A549 (cell line): ENCODE results near the gene PTPRJ. TPM values are rescaled to one million over a fixed set of nuclear protein-coding genes. Genes with fewer than 3 reads are reported as not detected.

Experiments used
- ATAC-seq, 2 experiments: fragments of 200-7000 bp in 1 of 2; fragments of >200 bp in 1 of 2; cut with Nextera tagmentation in 1 of 2; cut with Tn5 transposase in 1 of 2; 3 replicates each; pipeline versions ENCODE4 v1.8.0 to v1.9.1; 2018 to 2020; ENCODE audit warnings: mild to moderate bottlenecking in 1 of 2, moderate library complexity in 1 of 2
- CTCF ChIA-PET: fragments of 300-600 bp; sonication (Branson Sonifier 250); formaldehyde crosslinking; extraction: SDS; loops from one replicate; lab custom pipeline; 2021; ENCODE audit warnings: antibody characterized with exemption, inconsistent platforms; lab: Yijun Ruan, JAX
- POLR2A ChIA-PET: fragments of 350-600 bp; formaldehyde crosslinking; extraction: SDS; loops from one replicate; lab custom pipeline; 2021; ENCODE audit warnings: antibody characterized with exemption, inconsistent platforms; lab: Yijun Ruan, JAX
- DNase-seq, 2 experiments: peaks; one replicate each; pipeline versions ENCODE4 v3.0.0 to v3.0.0-alpha.2; 2011 to 2016; ENCODE audit warnings: low read depth in 1 of 2, low spot score in 1 of 2
- FAIRE-seq: peaks from 2 replicates; lab custom pipeline; 2011; peaks lifted over from hg19 to GRCh38; lab: Jason Lieb, UNC
- H3K27ac ChIP-seq, 2 experiments: fragments of >200 bp; sonication (Bioruptor Twin); formaldehyde crosslinking; 3 replicates each; pipeline ENCODE4 v1.5.1; 2016 to 2017
- H3K4me1 ChIP-seq: fragments of >200 bp; sonication (Bioruptor Twin); formaldehyde crosslinking; 3 replicates; pipeline ENCODE4 v1.6.1; 2016
- H3K4me2 ChIP-seq: fragments of >200 bp; sonication (Bioruptor Twin); formaldehyde crosslinking; 3 replicates; pipeline ENCODE4 v1.6.1; 2016
- H3K4me3 ChIP-seq: fragments of >200 bp; sonication (Bioruptor Twin); formaldehyde crosslinking; 3 replicates; pipeline ENCODE4 v1.5.1; 2016
- H3K9me3 ChIP-seq: fragments of >200 bp; sonication (Bioruptor Twin); formaldehyde crosslinking; 3 replicates; pipeline ENCODE4 v1.6.1; 2016
- BHLHE40 ChIP-seq: IDR thresholded peaks from 2 replicates; pipeline ENCODE4 v1.6.1; 2012; ENCODE audit warnings: low read depth, low read length, inconsistent platforms
- CEBPB ChIP-seq, 2 experiments: fragments of >200 bp in 1 of 2; sonication (Bioruptor Twin) in 1 of 2; formaldehyde crosslinking in 1 of 2; IDR thresholded peaks; 2 replicates each; pipeline ENCODE4 v1.6.1; 2012 to 2016
- CHD2 ChIP-seq: fragments of 150-350 bp; IDR thresholded peaks from 2 replicates; pipeline ENCODE4 v1.6.1; 2014; ENCODE audit warnings: low read length; ENCODE audit not compliant: partially characterized antibody
- FOSB ChIP-seq: fragments of 250-450 bp; sonication (Bioruptor Pico); IDR thresholded peaks from 2 replicates; pipeline ENCODE4 v1.5.0; 2020; ENCODE audit warnings: mild to moderate bottlenecking, moderate library complexity
- HDAC2 ChIP-seq: fragments of 200-600 bp; sonication (generic); IDR thresholded peaks from 2 replicates; pipeline ENCODE4 v1.6.1; 2016
- HEYL ChIP-seq: fragments of 250-450 bp; sonication (Bioruptor Pico); IDR thresholded peaks from 2 replicates; pipeline ENCODE4 v1.8.0; 2021; ENCODE audit warnings: mild to moderate bottlenecking, moderate library complexity
- HOXA7 ChIP-seq: fragments of 250-450 bp; sonication (Bioruptor Pico); IDR thresholded peaks from 2 replicates; pipeline ENCODE4 v1.5.0; 2020; ENCODE audit warnings: mild to moderate bottlenecking, moderate library complexity
- HOXB5 ChIP-seq: fragments of 250-450 bp; sonication (Bioruptor Pico); IDR thresholded peaks from 2 replicates; pipeline ENCODE4 v1.5.0; 2020; ENCODE audit warnings: mild to moderate bottlenecking, moderate library complexity
- JUNB ChIP-seq: fragments of >200 bp; sonication (Bioruptor Twin); formaldehyde crosslinking; IDR thresholded peaks from 2 replicates; pipeline ENCODE4 v1.6.1; 2016
- MYC ChIP-seq: IDR thresholded peaks from 2 replicates; pipeline ENCODE4 v1.6.1; 2012; ENCODE audit warnings: mild to moderate bottlenecking, inconsistent platforms, low read length, improper control_type of control experiment, borderline replicate concordance
- NPAS2 ChIP-seq: fragments of 250-450 bp; sonication (Bioruptor Pico); IDR thresholded peaks from 2 replicates; pipeline ENCODE4 v1.8.0; 2022; ENCODE audit warnings: mild to moderate bottlenecking, moderate library complexity, borderline replicate concordance
- NR3C1 ChIP-seq: fragments of >200 bp; sonication (Bioruptor Twin); formaldehyde crosslinking; IDR thresholded peaks from 3 replicates; pipeline ENCODE4 v1.6.1; 2017
- RAD21 ChIP-seq, 2 experiments: fragments of >200 bp in 1 of 2; sonication (Bioruptor Twin) in 1 of 2; formaldehyde crosslinking in 1 of 2; IDR thresholded peaks in 1 of 2; conservative IDR thresholded peaks in 1 of 2; 2 replicates in 1 of 2; 3 replicates in 1 of 2; pipeline ENCODE4 v1.6.1; 2012 to 2018; ENCODE audit warnings: inconsistent platforms in 1 of 2
- RNF2 ChIP-seq: fragments of 200-600 bp; sonication (generic); IDR thresholded peaks from 2 replicates; pipeline ENCODE4 v1.6.1; 2016; ENCODE audit warnings: low read depth, mild to moderate bottlenecking, antibody characterized with exemption, moderate library complexity, borderline replicate concordance
- TP53 ChIP-seq: fragments of 250-450 bp; sonication (Bioruptor Pico); IDR thresholded peaks from 2 replicates; pipeline ENCODE4 v1.5.0; 2021; ENCODE audit warnings: mild to moderate bottlenecking, moderate library complexity
- ZFP36 ChIP-seq: fragments of 450-650 bp; IDR thresholded peaks from 2 replicates; pipeline ENCODE4 v1.6.1; 2014; ENCODE audit warnings: borderline replicate concordance; ENCODE audit not compliant: partially characterized antibody
- WGBS: methylation state at CpG from one replicate; pipeline ENCODE4 v1.1.6; 2017; ENCODE audit errors: missing lambda C conversion rate; 5-methylcytosine and 5-hydroxymethylcytosine counted together
- polyA plus RNA-seq, 4 experiments: library from polyadenylated mRNA; depleted of rRNA in 3 of 4; stranded (reverse); fragments of >200 nt; fragmentation: RNase III in 1 of 4; extraction: RNeasy Plus Mini Kit Qiagen cat#74134 plus additional on column Dnase treatment in 1 of 4; gene quantifications; 2 replicates in 3 of 4; 3 replicates in 1 of 4; pipeline ENCODE4 v1.2.3, GENCODE V29; 2011 to 2017
- TF ChIP-seq, protein P1 (sequence below): fragments of 200-600 bp; sonication (generic); IDR thresholded peaks from 2 replicates; pipeline ENCODE4 v1.6.1; 2016; ENCODE audit warnings: antibody characterized with exemption, mild to moderate bottlenecking, moderate library complexity
- TF ChIP-seq, protein P2 (sequence below): fragments of >200 bp; sonication (Bioruptor Twin); formaldehyde crosslinking; IDR thresholded peaks from 2 replicates; pipeline ENCODE4 v1.6.1; 2016
- TF ChIP-seq, protein P3 (sequence below): fragments of >200 bp; sonication (Bioruptor Twin); formaldehyde crosslinking; IDR thresholded peaks from 3 replicates; pipeline ENCODE4 v1.6.1; 2016
- TF ChIP-seq, protein P4 (sequence below): fragments of 450-650 bp; IDR thresholded peaks from 2 replicates; pipeline ENCODE4 v1.6.1; 2014; ENCODE audit warnings: antibody characterized with exemption

Gene PTPRJ
- polyA plus RNA-seq, 2 of the 4 experiments (the other 2 are of a cell fraction): 30.3 to 50.5 TPM

DNA sequence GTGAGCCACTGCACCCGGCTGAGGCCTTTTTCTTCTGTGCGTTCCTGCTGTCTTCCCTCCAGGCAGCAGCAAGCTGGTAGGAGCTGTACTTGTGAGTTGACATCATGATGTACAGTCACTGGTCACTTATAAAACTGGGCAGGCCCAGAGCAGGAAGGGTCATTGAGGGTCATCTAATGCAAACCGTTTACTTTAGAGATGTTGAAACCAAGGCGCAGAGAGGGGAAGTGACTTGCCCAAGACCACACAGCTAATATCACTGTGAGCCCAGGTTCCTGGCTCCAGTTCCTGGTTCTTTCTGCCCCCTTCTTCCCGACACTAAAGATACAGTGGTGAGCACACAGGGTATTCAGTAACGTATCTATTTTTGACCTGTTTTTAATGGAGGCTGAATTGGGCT, 27.3 kb downstream of the PTPRJ start:
- no peaks in the 10 kb centered on the region for H3K9me3 ChIP-seq
- TF ChIP-seq BHLHE40 (no peak), NPAS2 (CRISPR knock-in tag) (no peak), RAD21 (conservative IDR thresholded peaks at IDR 0.05 in 1 of 2, IDR thresholded peaks at IDR 0.05 in 1 of 2) (no peak), CEBPB (IDR thresholded peaks at IDR 0.05) (0 out of 4 replicates have a peak, but pooled peaks of 1 of the 2 experiments have one; percentile 23), ZFP36 (peak; percentile 49)
- TF ChIP-seq, protein P1, sequence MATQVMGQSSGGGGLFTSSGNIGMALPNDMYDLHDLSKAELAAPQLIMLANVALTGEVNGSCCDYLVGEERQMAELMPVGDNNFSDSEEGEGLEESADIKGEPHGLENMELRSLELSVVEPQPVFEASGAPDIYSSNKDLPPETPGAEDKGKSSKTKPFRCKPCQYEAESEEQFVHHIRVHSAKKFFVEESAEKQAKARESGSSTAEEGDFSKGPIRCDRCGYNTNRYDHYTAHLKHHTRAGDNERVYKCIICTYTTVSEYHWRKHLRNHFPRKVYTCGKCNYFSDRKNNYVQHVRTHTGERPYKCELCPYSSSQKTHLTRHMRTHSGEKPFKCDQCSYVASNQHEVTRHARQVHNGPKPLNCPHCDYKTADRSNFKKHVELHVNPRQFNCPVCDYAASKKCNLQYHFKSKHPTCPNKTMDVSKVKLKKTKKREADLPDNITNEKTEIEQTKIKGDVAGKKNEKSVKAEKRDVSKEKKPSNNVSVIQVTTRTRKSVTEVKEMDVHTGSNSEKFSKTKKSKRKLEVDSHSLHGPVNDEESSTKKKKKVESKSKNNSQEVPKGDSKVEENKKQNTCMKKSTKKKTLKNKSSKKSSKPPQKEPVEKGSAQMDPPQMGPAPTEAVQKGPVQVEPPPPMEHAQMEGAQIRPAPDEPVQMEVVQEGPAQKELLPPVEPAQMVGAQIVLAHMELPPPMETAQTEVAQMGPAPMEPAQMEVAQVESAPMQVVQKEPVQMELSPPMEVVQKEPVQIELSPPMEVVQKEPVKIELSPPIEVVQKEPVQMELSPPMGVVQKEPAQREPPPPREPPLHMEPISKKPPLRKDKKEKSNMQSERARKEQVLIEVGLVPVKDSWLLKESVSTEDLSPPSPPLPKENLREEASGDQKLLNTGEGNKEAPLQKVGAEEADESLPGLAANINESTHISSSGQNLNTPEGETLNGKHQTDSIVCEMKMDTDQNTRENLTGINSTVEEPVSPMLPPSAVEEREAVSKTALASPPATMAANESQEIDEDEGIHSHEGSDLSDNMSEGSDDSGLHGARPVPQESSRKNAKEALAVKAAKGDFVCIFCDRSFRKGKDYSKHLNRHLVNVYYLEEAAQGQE: peak; percentile 51
- DNase-seq: peak in 1 of 2 experiments; percentile 61
- H3K4me2 ChIP-seq: peak overlapping the region; percentile 55
- H3K27ac ChIP-seq: peak overlapping the region; percentile 64 to 84
- ATAC-seq: peak in 1 of 2 experiments; percentile 26; a peak in 3 of 6 replicates
- peaks cover 94% of the 10 kb centered on the region for H3K4me1 ChIP-seq
- H3K4me3 ChIP-seq: no peak overlapping the region
- CTCF ChIA-PET: interaction anchor here (0.8 to 1.0 kb wide), 2 partner anchors 10 to 73 kb away, joined by 3 to 4 read pairs; no protein-coding TSS in a partner anchor
- 57% methylated on average over 6 of the region's 6 CpGs for WGBS
- no peak for FAIRE-seq
- POLR2A ChIA-PET: no interaction called here

DNA sequence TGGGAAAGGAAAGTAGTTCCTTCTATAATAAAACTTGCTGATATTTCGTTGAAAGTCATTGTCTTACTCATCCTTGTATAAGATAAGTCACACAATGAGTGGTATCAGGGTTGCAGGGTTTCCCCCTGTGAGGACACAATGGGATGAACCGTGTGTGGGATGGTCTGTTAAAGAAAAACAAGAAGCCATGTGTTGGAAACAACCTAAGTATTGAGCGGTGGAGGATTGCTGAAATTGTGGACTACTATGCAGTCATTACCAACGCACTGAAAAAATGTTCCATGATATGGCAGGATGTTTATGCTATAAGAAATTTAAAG, 28.6 kb downstream of the PTPRJ start:
- peak overlapping the region in 1 of 2 experiments; percentile 84; a peak in 2 of 6 replicates for H3K27ac ChIP-seq
- H3K4me3 ChIP-seq: no peak overlapping the region
- CTCF ChIA-PET: interaction anchor here (1.6 to 1.7 kb wide), 2 partner anchors 15 to 74 kb away, joined by 3 to 5 read pairs; no protein-coding TSS in a partner anchor
- no peak overlapping the region for H3K4me2 ChIP-seq
- no peak for FAIRE-seq
- POLR2A ChIA-PET: no interaction called here
- no peak for DNase-seq
- TF ChIP-seq, protein P2, sequence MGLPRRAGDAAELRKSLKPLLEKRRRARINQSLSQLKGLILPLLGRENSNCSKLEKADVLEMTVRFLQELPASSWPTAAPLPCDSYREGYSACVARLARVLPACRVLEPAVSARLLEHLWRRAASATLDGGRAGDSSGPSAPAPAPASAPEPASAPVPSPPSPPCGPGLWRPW: no peak
- TF ChIP-seq, protein P3, sequence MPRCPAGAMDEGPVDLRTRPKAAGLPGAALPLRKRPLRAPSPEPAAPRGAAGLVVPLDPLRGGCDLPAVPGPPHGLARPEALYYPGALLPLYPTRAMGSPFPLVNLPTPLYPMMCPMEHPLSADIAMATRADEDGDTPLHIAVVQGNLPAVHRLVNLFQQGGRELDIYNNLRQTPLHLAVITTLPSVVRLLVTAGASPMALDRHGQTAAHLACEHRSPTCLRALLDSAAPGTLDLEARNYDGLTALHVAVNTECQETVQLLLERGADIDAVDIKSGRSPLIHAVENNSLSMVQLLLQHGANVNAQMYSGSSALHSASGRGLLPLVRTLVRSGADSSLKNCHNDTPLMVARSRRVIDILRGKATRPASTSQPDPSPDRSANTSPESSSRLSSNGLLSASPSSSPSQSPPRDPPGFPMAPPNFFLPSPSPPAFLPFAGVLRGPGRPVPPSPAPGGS: no peak
- TF ChIP-seq, protein P1: no peak
- TF ChIP-seq RNF2: no peak
- TF ChIP-seq NR3C1: no peak
- no peak for TF ChIP-seq HDAC2
- TF ChIP-seq HOXA7: no peak
- no peak for TF ChIP-seq HOXB5 (CRISPR knock-in tag)
- TF ChIP-seq, protein P4, sequence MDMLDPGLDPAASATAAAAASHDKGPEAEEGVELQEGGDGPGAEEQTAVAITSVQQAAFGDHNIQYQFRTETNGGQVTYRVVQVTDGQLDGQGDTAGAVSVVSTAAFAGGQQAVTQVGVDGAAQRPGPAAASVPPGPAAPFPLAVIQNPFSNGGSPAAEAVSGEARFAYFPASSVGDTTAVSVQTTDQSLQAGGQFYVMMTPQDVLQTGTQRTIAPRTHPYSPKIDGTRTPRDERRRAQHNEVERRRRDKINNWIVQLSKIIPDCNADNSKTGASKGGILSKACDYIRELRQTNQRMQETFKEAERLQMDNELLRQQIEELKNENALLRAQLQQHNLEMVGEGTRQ: no peak
- no peak for TF ChIP-seq MYC
- no peak for TF ChIP-seq HEYL
- TF ChIP-seq FOSB (CRISPR knock-in tag): no peak
- no peak for TF ChIP-seq CHD2
- no peak for TF ChIP-seq CEBPB (IDR thresholded peaks at IDR 0.05)
- TF ChIP-seq TP53 (CRISPR knock-in tag): no peak
- no peak for TF ChIP-seq JUNB
- peaks cover 94% of the 10 kb centered on the region for H3K4me1 ChIP-seq
- ATAC-seq: no peak
- 64% methylated on average over 4 of the region's 4 CpGs for WGBS
- no peaks in the 10 kb centered on the region for H3K9me3 ChIP-seq
